Head of caudate nucleus (tissue), 42 donors: ENCODE measurements around the gene KCNQ1.

ENCODE experiments used
- DNase-seq, 42 donors: peaks; one replicate each; pipeline versions ENCODE4 v3.0.0 to v3.0.0-alpha.2; 2020 to 2021; ENCODE audit warnings: mixed read lengths in 7 of 42
- intact Hi-C: fragments of 100-400 bp; cut with DNase I; formaldehyde crosslinking; loops from one replicate; pipeline ENCODE4 v1.15.0; 2022

Gene KCNQ1

GRCh38 chr11:2801711-2802388, 357.0 kb downstream of the KCNQ1 start:
- intact Hi-C loops = no loop called here
- peak in 27 of 42 donors; percentile 0 to 42 (median 8) for DNase-seq

GRCh38 chr11:2802389-2803185, 357.8 kb downstream of the KCNQ1 start:
- intact Hi-C loops = no loop called here
- DNase-seq = peak in 24 of 42 donors; percentile 1 to 35 (median 10)

DNA sequence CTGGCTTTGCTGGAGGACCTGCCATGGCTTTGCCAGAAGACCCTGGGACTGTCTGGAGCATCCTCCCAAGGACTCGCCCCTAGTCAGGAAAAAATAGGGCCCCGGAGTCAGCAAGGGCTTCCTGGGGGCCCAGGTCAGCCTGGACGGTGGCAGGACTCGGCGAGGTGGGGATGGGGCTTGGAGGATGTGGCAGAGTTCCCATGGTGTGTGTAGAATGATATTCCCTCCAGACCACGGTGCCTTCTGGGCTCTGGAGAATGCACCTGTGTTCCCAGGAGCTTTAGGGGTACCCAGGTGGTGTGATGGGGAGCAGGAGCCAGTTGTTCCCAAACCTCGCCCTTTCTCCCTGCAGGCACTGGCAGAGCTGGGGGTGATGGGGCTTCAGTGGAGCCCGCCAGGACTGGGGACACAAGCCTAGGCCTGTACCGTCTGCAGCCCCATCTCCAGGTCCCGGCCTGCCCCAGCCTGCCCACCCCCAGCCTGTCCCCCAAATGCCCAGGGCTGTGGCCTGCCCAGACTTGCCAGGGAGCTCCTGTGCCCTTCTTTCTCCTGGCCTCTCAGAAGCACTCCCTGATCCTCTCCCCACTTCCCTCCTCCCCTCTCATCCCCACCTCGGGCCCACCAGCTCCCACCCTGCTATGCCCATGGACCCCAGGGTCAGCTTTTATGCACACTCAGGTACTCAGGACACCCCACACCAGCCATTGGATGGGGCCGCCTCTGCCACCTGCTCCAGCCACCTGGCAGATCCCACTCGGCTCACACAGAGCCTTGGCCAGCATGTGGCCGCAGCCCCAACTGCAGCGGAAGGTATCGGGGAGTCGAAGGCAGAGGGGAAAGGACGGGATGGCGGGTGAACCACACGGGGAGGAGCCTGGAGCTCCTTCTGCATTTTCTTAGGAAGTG, 358.6 kb downstream of the KCNQ1 start:
- peak in 26 of 42 donors; percentile 1 to 36 (median 10) for DNase-seq
- intact Hi-C loops = no loop called here

DNA sequence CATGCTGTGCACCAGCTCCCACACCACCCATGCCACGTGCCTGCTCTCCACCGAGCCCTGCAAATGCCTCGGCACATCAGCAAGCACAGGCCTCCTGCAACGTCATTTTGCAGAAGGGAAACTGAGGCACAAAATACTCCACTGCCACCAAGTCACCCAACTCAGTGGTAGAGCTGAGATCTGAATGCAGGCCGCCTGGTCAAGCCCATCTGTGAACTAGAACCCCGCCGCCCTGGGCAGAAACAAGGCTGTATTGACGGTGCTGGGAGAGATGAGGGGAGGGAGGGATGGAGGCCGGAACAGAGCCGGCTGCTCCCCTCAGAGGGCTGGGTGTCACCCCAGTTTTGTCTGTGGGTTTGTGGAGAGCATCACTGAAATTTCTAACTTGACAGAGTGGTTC, 359.4 kb downstream of the KCNQ1 start:
- intact Hi-C loops = no loop called here
- peak in 29 of 42 donors; percentile 0 to 45 (median 17) for DNase-seq

DNA sequence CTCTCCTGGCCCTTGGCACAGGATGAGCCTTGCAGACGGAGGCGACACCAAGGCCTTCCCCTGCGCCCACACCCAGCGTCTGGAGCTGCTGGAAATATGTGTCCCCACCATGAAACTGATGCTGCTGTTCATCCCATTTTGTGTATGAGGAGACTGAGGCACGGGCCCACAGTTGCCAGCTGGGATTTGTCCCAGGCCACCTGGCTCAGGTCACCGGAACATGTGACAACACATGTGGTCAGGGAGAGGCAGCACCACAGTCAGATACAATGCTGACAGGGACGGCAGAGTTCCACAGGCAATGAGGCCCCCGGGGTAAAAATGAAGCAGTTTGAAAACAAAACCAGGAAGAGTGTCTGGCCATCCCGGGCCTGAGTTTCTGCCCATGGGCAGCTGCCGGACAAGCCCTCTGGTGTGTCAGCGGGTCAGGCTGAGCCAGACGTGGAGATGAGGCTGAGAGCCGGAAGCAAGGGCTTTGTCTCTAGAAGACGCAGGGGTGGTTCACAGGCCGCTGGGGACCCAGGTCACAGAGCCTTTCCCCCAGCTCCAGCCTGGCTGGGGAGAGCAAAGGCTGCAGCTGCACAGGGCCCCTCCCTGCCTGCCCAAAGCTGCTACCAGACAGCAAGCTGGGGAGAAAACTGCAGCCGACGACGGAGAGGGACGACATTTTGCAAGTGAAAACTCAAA, 360.0 kb downstream of the KCNQ1 start:
- peak in 32 of 42 donors; percentile 2 to 54 (median 18) for DNase-seq
- intact Hi-C loops = no loop called here

GRCh38 chr11:2805388-2806056, 360.7 kb downstream of the KCNQ1 start:
- peak in 18 of 42 donors; percentile 0 to 39 (median 8) for DNase-seq
- intact Hi-C loops = no loop called here

- DNase-seq = peak in 31 of 42 donors; percentile 1 to 43 (median 11)
- intact Hi-C loops = no loop called here
Measured at GRCh38 chr11:2806351-2807024, 361.7 kb downstream of the KCNQ1 start.

DNA sequence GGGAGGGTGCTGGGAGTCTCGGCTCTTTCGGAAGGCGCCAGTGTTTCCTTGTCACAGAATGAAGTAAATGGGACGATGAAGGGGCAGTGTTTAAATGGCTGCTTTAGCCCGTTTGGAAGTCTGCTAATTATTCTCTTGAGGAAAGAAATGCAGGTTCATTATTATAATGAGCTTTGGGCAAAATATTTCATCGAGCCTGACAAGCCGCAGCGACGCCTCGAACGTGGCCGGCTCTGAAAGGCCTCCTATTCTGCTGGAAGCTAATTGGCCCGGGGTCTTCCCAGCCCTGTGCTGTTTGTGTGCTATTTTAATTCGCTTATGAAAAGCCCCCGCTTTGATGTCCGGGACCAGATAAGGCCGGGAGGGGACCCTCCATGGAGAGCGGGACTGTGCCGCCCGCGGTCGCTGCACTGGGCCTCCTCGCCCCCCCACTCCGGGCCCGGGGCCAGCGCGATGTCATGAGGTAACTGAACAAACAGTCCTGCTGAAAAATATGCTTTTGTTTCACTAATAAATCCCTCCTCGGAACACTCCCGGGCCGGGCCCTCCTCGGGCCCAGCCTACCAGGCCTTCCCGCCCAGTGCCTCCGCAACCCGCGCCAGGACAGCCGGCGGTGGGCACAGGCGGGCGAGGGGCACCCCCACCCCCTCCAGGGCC, 362.3 kb downstream of the KCNQ1 start:
- intact Hi-C loops = no loop called here
- peak in 41 of 42 donors; percentile 14 to 83 (median 63) for DNase-seq

GRCh38 chr11:2807801-2808241, 363.0 kb downstream of the KCNQ1 start:
- DNase-seq = peak in 22 of 42 donors; percentile 1 to 42 (median 12)
- intact Hi-C loops = no loop called here

GRCh38 chr11:2808850-2809846, 364.3 kb downstream of the KCNQ1 start:
- peak in 9 of 42 donors; percentile 1 to 28 (median 8) for DNase-seq
- intact Hi-C loops = no loop called here

DNA sequence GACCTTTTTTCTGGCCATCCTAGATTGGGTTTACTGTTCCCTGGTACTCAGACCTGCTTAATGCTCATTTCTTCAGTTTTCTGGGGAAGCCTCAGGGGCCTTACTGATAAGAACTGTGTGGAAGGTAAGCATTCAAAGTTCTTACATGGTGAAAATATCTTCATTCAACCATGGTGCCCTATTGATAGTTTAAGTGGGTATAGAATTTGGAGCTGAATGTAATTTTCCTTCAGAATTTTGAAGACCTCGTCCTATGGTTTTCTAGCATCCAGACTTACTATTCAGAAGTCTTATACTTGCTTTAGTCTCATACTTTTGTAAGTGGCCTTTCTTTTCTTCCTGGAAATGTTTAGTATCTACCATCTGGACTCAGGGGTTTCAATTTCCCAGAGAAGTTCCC, 365.0 kb downstream of the KCNQ1 start:
- no peak for DNase-seq
- intact Hi-C loops = no loop called here

DNA sequence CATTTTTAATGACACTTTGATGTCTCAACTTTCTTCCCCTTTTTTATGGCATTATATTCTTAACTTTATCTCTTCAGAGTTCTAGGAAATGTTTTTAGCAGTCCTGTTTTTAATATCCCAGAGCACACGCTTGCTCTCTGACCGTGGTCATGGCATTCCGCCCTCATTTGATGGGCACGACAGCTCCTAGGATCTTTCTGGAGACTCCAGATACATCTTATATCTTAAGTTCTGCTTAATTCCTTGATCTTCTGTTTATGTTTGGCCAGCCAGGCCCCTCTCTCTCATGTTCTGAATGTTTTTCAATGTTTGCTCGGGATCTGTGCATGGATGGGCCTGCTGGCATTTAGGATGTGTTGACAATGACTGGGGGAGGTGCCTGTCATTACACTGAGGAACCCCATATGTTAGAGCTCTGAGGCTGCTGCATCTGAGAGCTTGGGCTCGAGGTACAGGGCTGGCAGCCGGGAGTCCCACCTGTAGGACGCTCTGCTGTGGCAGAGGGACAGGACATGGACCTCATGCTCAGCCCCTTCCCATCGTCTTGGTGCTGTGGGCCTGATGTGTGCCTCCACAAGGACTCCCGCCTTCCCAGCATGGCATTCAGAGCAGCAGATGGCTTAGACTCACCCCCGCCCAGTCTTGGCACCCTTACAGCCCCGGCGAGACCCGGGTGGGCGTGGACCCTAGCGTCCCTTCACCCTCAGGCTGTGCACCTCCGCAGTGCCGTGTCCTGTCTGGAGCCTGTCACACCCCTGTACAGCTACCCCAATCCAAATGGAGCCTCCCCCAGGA, 365.8 kb downstream of the KCNQ1 start:
- intact Hi-C loops = no loop called here
- peak in 1 of 42 donors; percentile 10 for DNase-seq

DNA sequence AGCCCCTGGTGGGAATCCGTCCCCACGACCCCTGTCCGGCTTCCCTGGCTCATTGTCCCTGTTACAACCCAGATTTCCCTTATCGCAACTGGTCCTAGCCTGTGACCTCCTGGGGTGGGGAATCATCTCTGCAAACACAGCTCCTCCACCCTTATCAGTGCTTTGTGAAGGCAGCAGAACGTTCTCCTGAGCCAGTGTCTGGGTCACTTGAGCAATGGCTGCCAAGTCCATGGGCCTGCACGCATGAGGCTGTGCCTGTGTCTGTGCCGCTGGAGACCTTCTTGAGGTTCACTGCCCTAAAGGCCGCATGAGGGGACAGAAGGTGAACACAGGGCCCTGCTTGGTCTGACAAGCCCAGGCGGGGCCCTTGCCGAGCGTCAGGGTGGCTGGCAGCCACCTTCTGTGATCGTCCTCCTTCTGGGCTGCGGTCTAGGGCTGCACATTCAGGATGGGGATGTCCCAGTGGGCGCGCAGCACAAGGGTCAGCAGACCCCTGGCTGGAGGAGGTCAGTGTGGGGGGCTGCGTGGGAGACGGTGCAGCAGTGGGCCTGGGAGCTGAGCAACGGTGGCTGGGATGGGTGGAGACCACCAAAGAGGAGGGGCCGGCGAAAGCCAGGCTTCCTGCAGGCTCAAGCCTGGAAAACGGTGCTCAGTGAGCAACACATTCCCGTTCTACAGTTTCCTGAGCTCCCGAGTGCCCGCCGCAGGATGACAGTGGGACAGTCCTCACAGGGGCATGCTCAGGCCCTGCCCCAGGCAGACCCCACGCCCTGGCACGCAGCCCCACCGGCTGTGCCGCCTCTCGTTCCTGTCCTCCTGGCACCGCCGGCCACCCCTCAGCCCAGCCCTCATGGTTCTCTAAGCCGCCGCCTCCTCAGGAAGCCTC, 366.6 kb downstream of the KCNQ1 start:
- no peak for DNase-seq

DNA sequence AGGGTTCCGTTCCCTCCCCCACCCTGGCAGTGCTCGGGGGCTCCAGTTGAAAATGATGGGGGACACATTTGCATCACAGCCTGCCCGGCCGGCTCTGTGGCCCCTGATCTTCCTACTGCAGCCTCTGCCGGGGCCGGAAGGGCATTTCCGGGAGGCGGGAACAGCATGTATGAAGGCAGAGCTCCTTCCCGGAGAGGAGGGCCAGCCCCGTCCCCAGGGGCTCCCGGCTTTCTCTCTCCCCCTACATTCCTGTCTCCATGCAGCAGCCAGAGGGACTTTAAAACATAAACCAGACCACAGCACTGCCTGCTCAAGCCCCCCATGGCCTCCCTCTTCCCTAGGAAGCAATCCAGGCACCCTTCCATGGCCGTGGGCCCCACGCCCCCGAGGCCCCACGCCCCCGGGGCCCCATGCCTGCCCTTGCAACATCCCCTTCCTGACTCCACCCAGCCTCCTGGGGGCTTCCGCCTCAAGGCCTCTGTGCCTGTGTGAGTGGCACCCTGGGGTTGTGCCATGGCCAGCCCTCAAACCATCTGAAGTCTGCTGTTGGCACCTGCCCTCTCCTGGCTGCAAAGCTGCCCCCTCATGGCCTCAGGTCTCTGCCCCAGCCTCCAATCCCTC, 367.7 kb downstream of the KCNQ1 start:
- DNase-seq = no peak
- intact Hi-C loops = no loop called here

More for the DNA sequence above, 366.6 kb downstream of the KCNQ1 start:
- intact Hi-C loops = no loop called here
